Activated CD8-positive, alpha-beta T cell treated with anti-CD3 and anti-CD28 coated beads for 36 hours (primary cell): ENCODE measurements around the gene SHH. TPM values are rescaled to one million over a fixed set of nuclear protein-coding genes. Genes with fewer than 3 reads are reported as not detected.

ENCODE experiments used
- ATAC-seq: fragments of 200-7000 bp; cut with Tn5 transposase; one replicate; pipeline ENCODE4 v1.10.0; 2021; ENCODE audit warnings: mild to moderate bottlenecking, moderate library complexity
- CTCF ChIA-PET: fragments of 350-600 bp; sonication (Branson Sonifier 250); formaldehyde crosslinking; loops from one replicate; lab custom pipeline; 2021; ENCODE audit warnings: antibody characterized with exemption; lab: Charles Lee
- POLR2A ChIA-PET: fragments of 350-600 bp; sonication (Branson Sonifier 250); formaldehyde crosslinking; loops from one replicate; lab custom pipeline; 2021; ENCODE audit warnings: antibody characterized with exemption; lab: Charles Lee
- DNase-seq: peaks from one replicate; pipeline ENCODE4 v3.0.0-alpha.2; 2020
- H3K27ac Mint-ChIP-seq: one replicate; pipeline ENCODE4 v1.8.0; 2021; ENCODE audit warnings: mild to moderate bottlenecking, mixed read lengths
- H3K27me3 Mint-ChIP-seq: one replicate; pipeline ENCODE4 v1.8.0; 2021; ENCODE audit warnings: mixed read lengths
- H3K36me3 Mint-ChIP-seq: one replicate; pipeline ENCODE4 v1.8.0; 2021; ENCODE audit warnings: low read depth, mixed read lengths
- H3K4me1 Mint-ChIP-seq: one replicate; pipeline ENCODE4 v1.8.0; 2021; ENCODE audit warnings: low read depth, mixed read lengths
- H3K4me3 Mint-ChIP-seq: one replicate; pipeline ENCODE4 v1.8.0; 2021; ENCODE audit warnings: mild to moderate bottlenecking, moderate library complexity, mixed read lengths
- H3K9me3 Mint-ChIP-seq: one replicate; pipeline ENCODE4 v1.8.0; 2021; ENCODE audit warnings: mixed read lengths
- intact Hi-C: fragments of 100-400 bp; cut with micrococcal nuclease; formaldehyde crosslinking; loops from one replicate; pipeline ENCODE4 v1.10.0; 2022
- total RNA-seq, 2 experiments: library from RNA; stranded (reverse); gene quantifications; one replicate each; pipeline ENCODE4 v1.2.3, GENCODE V29; 2021
- TF ChIP-seq, protein P1 (sequence below): fragments of 200-600 bp; IDR thresholded peaks from one replicate; pipeline ENCODE4 v1.8.0; 2022; ENCODE audit warnings: antibody characterized with exemption, mild to moderate bottlenecking

Gene SHH
- total RNA-seq, 2 experiments from 2014 or later: not detected

DNA sequence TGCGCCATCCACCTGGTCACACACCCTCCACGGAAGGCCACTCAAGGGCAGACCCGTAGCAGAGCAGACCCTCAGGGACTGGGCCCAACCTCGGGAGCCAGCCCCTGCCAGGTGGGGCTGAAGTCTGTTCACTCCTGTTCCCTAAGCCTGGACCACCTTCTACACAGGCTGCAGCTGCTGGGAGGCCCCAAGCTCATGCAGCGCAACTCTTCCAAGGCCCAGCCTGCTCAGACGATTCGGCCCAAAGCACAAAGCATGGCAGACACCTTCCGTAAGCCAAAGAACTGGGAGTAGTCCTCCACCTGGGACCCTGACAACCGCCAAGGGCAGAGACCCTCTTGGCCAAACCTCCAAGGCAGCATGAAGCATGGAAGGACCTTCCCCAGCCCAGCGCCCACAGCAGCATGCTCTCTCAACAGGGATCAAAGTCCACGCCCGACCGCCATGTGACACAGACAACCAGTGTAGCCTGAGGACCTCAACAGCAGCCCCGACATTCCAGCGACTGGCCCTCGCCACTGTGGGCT lies 11.5 kb downstream of the SHH start:
- CTCF ChIA-PET: no interaction called here
- POLR2A ChIA-PET: no interaction called here
- no peaks in the 10 kb centered on the region for H3K9me3 Mint-ChIP-seq
- no peaks in the 10 kb centered on the region for H3K36me3 Mint-ChIP-seq
- peaks cover 47% of the 10 kb centered on the region for H3K27me3 Mint-ChIP-seq
- ATAC-seq: no peak
- no peak overlapping the region for H3K27ac Mint-ChIP-seq
- TF ChIP-seq, protein P1, sequence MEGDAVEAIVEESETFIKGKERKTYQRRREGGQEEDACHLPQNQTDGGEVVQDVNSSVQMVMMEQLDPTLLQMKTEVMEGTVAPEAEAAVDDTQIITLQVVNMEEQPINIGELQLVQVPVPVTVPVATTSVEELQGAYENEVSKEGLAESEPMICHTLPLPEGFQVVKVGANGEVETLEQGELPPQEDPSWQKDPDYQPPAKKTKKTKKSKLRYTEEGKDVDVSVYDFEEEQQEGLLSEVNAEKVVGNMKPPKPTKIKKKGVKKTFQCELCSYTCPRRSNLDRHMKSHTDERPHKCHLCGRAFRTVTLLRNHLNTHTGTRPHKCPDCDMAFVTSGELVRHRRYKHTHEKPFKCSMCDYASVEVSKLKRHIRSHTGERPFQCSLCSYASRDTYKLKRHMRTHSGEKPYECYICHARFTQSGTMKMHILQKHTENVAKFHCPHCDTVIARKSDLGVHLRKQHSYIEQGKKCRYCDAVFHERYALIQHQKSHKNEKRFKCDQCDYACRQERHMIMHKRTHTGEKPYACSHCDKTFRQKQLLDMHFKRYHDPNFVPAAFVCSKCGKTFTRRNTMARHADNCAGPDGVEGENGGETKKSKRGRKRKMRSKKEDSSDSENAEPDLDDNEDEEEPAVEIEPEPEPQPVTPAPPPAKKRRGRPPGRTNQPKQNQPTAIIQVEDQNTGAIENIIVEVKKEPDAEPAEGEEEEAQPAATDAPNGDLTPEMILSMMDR: no peak
- intact Hi-C loops: loop anchor here (10.0 kb wide), 3 partner anchors 296 to 1214 kb away; partner anchors contain the start of gene MNX1
- no peak overlapping the region for H3K4me3 Mint-ChIP-seq
- no peak for DNase-seq
- H3K4me1 Mint-ChIP-seq: peaks cover 9% of the 10 kb centered on the region

DNA sequence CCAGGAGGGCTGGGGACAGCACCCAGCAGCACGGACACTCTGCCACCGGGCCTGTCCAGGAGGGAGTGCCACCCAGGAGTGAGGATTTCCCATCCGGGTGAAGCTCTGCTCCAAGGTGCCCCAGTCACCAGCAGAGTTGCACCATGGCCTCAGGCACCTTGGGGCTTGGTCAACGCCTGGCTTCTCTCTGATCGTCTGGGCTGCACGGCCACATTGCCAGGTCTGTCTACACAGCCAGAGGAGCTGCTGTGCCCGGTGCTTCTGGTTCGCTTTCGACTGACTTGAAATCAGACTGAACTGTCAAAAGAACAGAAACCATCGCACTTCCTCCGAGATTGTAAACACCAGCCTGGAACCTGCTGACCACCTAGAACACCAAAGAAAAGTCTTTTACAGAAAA lies 12.0 kb downstream of the SHH start:
- H3K9me3 Mint-ChIP-seq: no peaks in the 10 kb centered on the region
- intact Hi-C loops: loop anchor here (10.0 kb wide), 3 partner anchors 296 to 1214 kb away; partner anchors contain the start of gene MNX1
- no peak overlapping the region for H3K4me3 Mint-ChIP-seq
- ChIA-PET POLR2A (no interaction called here), CTCF (no interaction called here)
- DNase-seq: no peak
- ATAC-seq: no peak
- no peak overlapping the region for H3K27ac Mint-ChIP-seq
- H3K4me1 Mint-ChIP-seq: peaks cover 8% of the 10 kb centered on the region
- H3K36me3 Mint-ChIP-seq: no peaks in the 10 kb centered on the region
- H3K27me3 Mint-ChIP-seq: peaks cover 48% of the 10 kb centered on the region
- TF ChIP-seq, protein P1: no peak

- H3K27ac Mint-ChIP-seq: no peak overlapping the region
- ChIA-PET CTCF (no interaction called here), POLR2A (no interaction called here)
- TF ChIP-seq, protein P1: no peak
- peaks cover 47% of the 10 kb centered on the region for H3K27me3 Mint-ChIP-seq
- H3K4me1 Mint-ChIP-seq: peaks cover 7% of the 10 kb centered on the region
- no peak overlapping the region for H3K4me3 Mint-ChIP-seq
- ATAC-seq: no peak
- H3K9me3 Mint-ChIP-seq: no peaks in the 10 kb centered on the region
- DNase-seq: no peak
- no peaks in the 10 kb centered on the region for H3K36me3 Mint-ChIP-seq
- intact Hi-C loops: no loop called here
Measured at GRCh38 chr7:155799514-155799913, 12.7 kb downstream of the SHH start.

- H3K9me3 Mint-ChIP-seq: no peaks in the 10 kb centered on the region
- ATAC-seq (peak; percentile 28), DNase-seq (no peak)
- intact Hi-C loops: no loop called here
- TF ChIP-seq, protein P1: no peak
- H3K27ac Mint-ChIP-seq: no peak overlapping the region
- H3K36me3 Mint-ChIP-seq: no peaks in the 10 kb centered on the region
- H3K27me3 Mint-ChIP-seq: peaks cover 43% of the 10 kb centered on the region
- CTCF ChIA-PET: no interaction called here
- no peak overlapping the region for H3K4me3 Mint-ChIP-seq
- POLR2A ChIA-PET: no interaction called here
- peaks cover 4% of the 10 kb centered on the region for H3K4me1 Mint-ChIP-seq
Measured at GRCh38 chr7:155798673-155799439, 13.4 kb downstream of the SHH start.
